Amygdala (tissue), 56 donors: ENCODE results near the gene DHX8.

Experiments used
- DNase-seq, 56 donors: peaks; one replicate each; lab custom pipeline; 2025; lab: John Stamatoyannopoulos, UW

The DHX8 gene

GRCh38 chr17:43517615-43518386 is 34.0 kb downstream of the DHX8 start:
- DNase-seq = peak in 20 of 56 donors; percentile 1 to 51 (median 22)

DNA sequence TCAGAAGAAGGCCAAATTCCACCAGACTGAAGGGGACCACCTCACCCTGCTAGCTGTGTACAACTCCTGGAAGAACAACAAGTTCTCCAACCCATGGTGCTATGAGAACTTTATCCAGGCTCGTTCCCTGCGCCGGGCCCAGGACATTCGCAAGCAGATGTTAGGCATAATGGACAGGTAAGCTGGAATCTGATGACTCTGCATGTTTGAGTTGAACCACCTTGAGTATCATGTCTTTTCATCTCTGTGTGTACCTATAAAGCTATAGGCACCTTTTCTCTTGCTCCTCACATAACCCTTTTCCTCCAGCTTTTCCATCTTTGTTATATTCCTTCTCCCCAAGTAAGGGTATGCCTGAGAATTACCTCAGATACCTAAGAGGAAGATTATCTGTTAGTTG is 37.6 kb downstream of the DHX8 start:
- no peak for DNase-seq

DNA sequence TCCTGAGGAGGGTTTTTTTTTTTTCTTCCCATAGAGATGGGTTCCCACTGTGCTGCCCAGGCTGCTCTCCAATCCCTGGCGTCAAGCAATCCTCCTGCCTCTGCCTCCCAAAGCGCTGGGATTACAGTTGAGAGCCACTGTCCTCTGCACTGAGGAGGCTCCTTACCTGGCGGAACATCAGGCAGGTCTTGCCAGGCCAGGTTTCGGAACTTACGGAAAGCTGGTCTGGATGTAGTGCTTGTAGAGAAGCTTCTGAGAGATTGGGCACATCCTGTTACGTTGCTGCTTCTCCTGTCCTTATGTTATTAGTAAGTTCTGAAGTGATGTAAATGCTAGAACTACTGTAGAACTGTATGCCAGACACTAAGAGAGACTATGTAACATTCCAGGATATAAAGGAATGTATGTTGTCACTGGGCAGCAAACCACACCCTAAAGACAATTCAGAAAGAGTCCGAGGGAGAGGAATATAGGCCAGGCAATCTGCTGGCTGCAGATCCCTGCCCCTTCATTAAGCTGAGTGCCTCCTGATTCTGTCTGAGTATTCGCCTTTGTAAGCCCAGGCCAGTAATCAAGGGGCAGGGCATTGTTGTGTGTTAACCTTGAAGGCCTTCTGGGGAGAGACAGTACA is 41.3 kb downstream of the DHX8 start:
- peak in 2 of 56 donors; percentile 1 to 11 for DNase-seq

GRCh38 chr17:43526886-43527648 is 43.3 kb downstream of the DHX8 start:
- DNase-seq = no peak

DNA sequence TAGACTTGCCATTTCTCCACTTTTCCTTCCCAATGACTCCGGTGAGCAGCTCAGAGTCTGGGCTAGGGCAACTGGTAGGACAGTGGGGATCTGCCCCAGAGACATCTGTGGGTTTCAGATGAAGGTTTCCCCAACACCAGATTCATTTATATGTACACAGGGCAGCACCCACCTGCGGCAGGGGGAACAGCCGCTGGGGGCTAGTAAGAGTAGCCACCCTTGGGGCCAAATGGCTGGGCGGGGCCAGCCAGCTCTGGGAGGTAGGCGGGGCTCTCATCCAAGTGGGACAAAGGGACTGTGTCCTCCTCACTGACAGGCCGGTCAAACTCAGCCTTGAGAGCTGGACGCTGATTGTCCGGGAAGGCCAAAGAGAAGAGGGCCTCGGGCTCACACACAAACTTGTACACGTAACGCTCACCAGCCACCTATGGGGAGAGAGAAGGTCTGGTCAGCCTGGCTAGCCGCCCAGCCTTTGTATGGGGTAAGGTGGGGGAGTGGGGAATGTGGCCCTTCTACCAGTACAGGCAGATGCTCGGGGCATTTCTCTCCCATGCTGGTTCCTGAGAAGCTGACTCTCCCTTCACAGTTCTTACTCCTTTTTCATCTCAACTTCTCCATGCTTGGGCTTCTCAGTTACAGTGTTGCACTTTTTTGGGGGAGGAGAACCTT is 44.7 kb downstream of the DHX8 start:
- DNase-seq = peak in 11 of 56 donors; percentile 1 to 56 (median 17)

DNA sequence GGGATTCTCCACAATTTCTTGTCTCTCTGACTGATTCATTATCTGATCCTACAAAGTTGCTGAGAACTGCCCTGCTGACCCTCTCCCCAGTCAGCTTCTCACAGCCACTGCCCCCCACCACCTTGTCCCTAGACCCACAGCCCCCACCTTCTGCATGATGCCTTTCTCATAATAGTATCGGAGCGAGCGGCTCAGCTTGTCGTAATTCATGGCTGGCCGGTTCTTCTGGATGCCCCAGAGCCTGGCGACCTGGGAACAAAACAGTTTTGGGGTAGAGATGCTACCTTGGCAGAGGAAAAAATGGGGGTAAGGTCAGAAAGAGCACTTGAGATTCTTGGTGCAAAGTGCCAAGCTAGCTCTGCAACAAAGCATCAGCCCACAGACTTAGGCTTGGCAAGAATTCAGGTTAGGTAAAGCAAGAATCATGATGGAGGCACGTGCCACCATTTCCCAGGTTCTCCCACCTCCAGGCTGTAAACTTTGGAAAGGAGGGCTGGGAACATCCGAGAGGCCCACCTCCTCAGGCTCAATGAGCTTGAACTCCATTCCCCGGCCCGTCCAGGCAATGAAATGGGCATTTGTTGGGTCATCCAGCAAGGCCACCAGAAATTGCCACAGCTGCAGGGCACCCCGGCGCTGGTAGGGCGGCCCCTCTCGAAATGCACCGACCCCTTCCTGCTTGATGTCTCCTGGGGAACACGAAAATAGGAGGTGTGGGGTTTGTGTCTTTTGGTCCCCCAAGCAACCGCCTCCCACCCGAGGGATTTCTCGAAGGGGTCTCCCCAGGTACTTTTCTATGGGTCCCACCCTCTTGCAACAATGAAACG is 45.4 kb downstream of the DHX8 start:
- DNase-seq = no peak

GRCh38 chr17:43529947-43530287 is 46.1 kb downstream of the DHX8 start:
- DNase-seq = no peak

- peak in 3 of 56 donors; percentile 0 to 19 (median 7) for DNase-seq
These were observed 46.7 kb downstream of the DHX8 start for GRCh38 chr17:43530288-43531081.

DNA sequence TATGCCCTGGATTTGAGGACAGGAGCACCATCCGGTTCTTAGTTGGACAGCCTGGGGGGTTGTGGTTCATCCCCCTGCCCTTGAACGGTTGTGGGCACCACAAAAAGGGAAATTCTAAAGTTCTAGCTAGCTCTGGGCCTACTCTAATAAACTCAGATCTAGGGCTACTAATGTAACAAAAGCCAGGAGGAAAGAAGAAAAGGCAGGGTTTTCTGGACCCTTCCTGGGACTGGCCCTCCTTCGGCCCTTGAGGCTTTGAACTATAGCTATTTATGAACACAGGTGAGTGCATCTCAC is 47.3 kb downstream of the DHX8 start:
- no peak for DNase-seq

DNA sequence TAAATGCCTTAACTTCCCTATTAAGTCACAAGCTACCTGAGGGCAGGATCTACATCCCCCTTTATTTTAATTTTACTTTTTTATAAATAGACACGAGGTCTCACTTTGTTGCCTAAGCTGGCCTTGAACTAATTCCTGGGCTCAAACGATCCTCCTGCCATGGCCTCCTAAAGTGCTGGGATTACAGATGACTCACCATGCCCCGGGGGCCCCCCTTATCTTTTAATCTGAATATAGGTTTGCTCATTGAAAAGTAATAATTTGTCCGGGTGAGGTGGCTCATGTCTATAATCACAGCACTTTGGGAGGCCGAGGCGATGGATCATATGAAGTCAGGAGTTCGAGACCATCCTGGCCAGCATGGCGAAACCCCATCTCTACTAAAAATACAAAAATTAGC is 48.2 kb downstream of the DHX8 start:
- DNase-seq = no peak

DNA sequence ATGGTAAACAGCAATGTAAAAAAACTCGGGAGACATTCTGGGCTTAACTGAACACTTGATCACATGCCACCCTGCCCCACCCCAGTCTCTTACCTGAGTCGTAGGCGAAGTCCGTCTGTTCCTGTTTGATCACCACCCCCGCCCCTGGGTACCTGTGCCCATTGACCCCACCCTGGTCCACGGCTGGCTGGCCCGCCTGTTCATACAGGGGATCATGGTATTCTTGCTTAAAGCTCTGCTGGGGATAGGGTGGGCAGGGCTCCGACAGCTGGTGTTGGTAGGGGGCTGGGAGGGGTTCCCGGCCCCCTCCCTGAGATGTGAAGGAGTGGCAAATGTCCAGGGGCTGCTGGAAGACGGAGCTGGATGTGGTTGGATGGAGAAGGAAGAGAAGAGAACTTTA is 48.8 kb downstream of the DHX8 start:
- no peak for DNase-seq

GRCh38 chr17:43533699-43534098 is 49.9 kb downstream of the DHX8 start:
- no peak for DNase-seq

- DNase-seq = no peak
These were observed 51.1 kb downstream of the DHX8 start for GRCh38 chr17:43534909-43535308.

DNA sequence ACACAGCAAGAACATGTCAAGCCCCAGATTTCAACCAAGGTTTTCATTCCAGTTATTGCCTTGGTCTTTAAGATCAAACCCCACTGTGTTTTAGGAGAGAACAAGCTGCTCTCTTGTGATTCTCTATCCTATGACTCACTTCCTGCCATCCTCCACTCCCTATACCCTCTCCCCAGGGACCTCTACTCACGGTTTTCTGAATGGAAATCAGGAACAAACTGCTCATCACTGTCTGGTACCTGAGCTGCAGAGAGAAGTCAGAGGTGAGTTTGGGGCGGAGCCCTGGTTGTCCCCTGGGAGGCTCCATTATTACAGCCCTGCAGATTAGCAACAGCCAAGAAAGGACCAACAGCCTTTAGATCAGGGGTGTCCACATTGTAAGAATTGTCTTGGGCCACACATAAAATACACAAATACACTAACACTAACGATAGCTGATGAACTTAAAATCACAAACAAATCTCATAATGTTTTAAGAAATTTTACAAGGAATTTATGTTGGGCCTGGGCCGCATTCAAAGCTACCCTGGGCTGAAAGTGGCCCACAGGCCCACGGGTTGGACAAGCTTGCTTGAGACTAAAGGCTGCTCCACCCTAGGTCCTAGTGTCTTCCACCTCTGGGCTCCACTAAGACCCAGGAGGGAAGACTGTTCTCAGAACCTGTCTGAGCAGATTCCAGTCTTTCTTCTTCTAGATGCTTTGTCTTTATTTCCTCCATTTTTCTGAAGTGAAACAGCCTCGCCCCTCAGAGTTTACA is 52.6 kb downstream of the DHX8 start:
- DNase-seq = no peak

GRCh38 chr17:43540821-43541674 is 57.3 kb downstream of the DHX8 start:
- peak in 1 of 56 donors; percentile 3 for DNase-seq

DNA sequence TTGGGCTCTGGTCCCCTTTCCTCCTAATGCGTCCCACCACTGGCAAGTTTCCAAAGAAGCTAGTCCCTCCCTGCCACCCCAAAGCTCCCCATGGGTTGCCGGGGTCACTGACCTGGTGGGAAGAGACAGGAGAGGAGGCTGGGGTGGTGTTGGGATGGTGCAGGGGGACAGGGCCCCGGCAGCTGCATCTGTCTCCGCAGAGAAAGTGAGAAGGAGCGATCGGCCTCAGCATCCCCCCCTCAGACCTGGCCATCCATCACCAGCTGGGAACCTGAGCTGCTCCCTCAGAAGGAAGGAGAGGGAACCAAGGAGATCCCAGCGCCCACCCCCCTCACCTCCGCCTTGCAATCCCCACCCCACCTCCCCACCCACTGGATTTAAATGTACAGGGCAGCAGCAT is 59.1 kb downstream of the DHX8 start:
- no peak for DNase-seq

GRCh38 chr17:43543300-43543699 is 59.5 kb downstream of the DHX8 start:
- no peak for DNase-seq
